22Rv1 (cell line): Measurements from ENCODE around the gene POLA1.

Experiments
- H3K27ac ChIP-seq: fragments of 450-650 bp; 2 replicates; pipeline ENCODE4 v1.5.1; 2017
- ZFX ChIP-seq: fragments of 450-650 bp; IDR thresholded peaks from 2 replicates; pipeline ENCODE4 v1.6.1; 2017; ENCODE audit warnings: antibody characterized with exemption, borderline replicate concordance
- TF ChIP-seq, protein P1 (sequence below): fragments of 450-650 bp; IDR thresholded peaks from 2 replicates; pipeline ENCODE4 v1.5.1; 2017; ENCODE audit warnings: mild to moderate bottlenecking

Gene POLA1

DNA sequence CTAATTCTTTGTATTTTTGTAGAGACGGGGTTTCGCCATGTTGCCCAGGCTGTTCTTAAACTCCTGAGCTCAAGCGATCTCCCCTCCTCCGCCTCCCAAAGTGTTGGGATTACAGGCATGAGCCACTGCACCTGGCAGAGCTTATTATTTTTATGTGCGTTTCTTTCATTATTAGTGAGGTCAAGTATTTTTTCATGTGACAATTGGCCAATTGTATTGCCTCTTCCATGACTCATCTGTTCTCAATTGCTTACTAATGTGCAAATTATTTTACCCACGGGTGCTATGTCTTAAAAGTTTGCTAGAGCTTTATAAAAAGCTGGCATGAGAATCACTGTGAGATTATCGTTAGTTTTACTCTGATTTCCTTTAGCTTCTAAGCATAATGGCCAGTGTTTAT, 335.0 kb downstream of the POLA1 start:
- TF ChIP-seq, protein P1, sequence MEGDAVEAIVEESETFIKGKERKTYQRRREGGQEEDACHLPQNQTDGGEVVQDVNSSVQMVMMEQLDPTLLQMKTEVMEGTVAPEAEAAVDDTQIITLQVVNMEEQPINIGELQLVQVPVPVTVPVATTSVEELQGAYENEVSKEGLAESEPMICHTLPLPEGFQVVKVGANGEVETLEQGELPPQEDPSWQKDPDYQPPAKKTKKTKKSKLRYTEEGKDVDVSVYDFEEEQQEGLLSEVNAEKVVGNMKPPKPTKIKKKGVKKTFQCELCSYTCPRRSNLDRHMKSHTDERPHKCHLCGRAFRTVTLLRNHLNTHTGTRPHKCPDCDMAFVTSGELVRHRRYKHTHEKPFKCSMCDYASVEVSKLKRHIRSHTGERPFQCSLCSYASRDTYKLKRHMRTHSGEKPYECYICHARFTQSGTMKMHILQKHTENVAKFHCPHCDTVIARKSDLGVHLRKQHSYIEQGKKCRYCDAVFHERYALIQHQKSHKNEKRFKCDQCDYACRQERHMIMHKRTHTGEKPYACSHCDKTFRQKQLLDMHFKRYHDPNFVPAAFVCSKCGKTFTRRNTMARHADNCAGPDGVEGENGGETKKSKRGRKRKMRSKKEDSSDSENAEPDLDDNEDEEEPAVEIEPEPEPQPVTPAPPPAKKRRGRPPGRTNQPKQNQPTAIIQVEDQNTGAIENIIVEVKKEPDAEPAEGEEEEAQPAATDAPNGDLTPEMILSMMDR, result no peak
- no peak for TF ChIP-seq ZFX
- no peak overlapping the region for H3K27ac ChIP-seq

DNA sequence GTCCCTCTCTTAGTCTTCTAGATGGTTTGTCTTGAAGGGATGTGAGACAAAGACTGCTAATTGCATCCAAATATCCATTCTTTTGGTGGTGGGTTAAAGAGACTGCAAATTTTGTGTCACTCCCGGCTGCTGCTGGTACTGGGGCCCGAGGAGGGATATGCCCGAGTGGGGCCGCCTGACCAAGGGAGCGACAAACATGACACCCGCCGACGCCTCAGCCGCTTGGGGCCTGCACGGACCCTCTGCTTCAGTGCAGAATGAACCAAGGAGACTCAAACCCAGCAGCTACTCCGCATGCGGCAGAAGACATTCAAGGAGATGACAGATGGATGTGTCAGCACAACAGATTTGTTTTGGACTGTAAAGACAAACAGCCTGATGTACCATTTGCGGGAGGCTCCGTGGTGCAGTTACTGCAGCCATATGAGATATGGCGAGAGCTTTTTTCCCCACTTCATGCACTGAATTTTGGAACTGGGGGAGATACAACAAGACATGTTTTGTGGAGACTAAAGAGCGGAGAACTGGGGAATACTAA, 335.6 kb downstream of the POLA1 start:
- no peak for TF ChIP-seq ZFX
- TF ChIP-seq, protein P1, result no peak
- H3K27ac ChIP-seq, result no peak overlapping the region

DNA sequence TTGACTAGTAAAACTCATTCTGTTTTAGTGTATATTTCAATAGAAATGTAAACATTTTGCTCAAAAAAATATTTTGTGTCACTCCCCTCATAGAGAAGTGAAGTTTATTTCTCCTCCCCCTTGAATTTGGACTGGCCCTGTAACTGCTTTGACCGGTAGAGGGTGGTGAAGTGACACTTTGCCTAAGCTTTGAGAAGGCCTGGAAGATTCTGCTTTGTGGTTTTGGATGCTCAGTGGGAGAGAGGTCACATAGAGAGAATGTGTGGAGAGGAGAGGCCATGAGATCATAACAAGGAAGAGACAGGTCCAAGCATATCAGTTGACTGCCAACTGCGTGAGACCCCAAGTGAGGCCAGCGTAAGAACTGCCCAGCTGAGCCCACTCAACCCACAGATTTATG, 341.2 kb downstream of the POLA1 start:
- no peak overlapping the region for H3K27ac ChIP-seq
- TF ChIP-seq, protein P1, result no peak
- TF ChIP-seq ZFX, result no peak

DNA sequence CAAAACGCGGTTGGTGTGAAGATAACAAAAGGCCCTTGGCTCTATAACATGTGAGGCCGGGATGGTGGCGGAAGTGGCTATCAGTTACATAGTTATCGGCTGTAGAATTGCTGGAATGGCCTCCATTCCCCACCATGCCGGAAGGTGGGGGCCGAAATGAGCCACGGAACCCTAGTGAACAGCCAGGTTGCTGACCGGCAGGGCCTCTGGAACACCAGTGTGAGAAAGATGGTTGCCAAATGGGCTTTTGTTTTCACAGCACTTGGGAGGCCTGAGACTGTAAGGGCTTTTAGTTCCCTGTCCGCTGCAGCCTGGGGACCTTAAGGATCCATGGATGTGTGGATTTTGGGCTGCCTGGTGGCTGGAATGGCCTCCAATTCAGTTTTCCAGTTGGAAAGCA, 345.3 kb downstream of the POLA1 start:
- TF ChIP-seq, protein P1, result no peak
- TF ChIP-seq ZFX, result no peak
- no peak overlapping the region for H3K27ac ChIP-seq

DNA sequence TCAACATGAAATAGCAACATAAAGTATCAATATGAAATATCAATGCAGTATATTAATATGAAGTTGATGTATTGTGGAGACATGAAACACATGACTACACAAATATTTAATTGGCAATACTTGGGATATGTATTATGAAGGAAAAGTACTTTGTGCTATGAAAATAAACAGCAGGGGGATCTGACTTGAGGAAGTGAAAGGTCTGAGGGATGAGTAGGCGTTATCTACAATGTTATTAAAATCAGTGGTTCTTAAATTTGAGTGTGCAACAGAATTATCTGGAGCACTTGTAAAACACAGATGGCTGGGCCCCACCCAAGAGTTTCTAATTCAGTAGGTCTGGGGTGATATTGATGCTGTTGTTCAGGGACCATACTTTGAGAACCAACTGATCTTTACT, 349.5 kb downstream of the POLA1 start:
- H3K27ac ChIP-seq, result no peak overlapping the region
- TF ChIP-seq, protein P1, result no peak
- TF ChIP-seq ZFX, result no peak
